RKO (cell line): ENCODE measurements around the gene SCMH1.
"Not testable (repeated sequence)": the region's sequence is repeated elsewhere in the genome, so short reads cannot be mapped to it uniquely, and the experiment has no call there.

Experiments used
- DNase-seq: peaks from one replicate; pipeline ENCODE4 v3.0.0-alpha.2; 2016; ENCODE audit warnings: low spot score

SCMH1 gene

DNA sequence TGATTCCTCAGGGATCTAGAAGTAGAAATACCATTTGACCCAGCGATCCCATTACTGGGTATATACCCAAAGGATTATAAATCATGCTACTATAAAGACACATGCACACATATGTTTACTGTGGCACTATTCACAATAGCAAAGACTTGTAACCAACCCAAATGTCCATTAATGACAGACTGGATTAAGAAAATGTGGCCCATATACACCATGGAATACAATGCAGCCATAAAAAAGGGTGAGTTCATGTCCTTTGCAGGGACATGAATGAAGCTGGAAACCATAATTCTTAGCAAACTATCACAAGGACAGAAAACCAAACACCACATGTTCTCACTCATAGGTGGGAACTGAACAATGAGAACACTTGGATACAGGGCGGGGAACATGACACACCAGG lies 30.5 kb downstream of the SCMH1 start:
- DNase-seq = not testable (repeated sequence)

DNA sequence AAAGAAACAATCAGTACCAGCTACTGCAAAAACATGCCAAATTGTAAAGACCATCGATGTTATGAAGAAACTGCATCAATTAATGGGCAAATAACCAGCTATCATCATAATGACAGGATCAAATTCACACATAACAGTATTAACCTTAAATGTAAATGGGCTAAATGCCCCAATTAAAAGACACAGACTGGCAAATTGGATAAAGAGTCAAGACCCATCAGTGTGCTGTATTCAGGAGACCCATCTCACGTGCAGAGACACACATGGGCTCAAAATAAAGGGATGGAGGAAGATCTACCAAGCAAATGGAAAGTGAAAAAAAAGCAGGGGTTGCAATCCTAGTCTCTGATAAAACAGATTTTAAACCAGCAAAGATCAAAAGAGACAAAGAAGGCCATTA lies 35.1 kb downstream of the SCMH1 start:
- DNase-seq = not testable (repeated sequence)

DNA sequence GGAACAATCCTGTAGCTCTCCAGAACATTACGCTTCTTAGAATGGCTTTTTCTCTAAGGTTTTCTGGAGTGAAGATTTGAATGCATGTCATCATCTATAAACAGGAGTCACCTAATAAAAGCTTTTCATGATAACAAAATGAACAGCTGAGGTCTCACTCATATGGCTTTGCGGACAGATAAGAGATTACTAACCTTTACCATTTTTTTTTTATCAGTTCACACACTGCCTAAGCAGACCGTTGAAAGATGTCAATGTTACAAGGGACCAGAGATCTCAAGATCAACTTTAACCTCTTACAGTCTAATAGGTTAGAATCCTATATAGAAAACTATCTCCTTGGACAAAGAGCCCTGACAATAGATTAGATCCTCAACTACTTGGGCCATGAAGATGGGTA lies 41.4 kb downstream of the SCMH1 start:
- no peak for DNase-seq

DNA sequence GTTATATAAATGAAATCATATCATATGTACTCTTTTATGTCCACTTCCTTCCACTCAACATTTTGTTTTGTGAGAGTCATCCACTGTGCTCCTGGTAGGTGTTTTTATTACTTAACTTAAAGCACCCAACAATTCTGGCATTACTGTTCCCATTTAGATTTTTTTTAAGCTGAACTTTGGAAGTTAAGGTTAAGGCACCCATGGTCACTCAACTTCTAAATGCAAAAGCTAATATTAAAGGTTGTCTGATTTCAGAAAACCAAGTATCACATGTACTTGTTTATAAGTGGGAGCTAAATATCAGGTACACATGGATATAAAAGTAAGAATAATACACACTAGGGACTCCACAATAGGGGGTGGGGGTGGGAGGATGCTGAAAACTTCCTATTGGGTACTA lies 42.7 kb downstream of the SCMH1 start:
- no peak for DNase-seq

DNA sequence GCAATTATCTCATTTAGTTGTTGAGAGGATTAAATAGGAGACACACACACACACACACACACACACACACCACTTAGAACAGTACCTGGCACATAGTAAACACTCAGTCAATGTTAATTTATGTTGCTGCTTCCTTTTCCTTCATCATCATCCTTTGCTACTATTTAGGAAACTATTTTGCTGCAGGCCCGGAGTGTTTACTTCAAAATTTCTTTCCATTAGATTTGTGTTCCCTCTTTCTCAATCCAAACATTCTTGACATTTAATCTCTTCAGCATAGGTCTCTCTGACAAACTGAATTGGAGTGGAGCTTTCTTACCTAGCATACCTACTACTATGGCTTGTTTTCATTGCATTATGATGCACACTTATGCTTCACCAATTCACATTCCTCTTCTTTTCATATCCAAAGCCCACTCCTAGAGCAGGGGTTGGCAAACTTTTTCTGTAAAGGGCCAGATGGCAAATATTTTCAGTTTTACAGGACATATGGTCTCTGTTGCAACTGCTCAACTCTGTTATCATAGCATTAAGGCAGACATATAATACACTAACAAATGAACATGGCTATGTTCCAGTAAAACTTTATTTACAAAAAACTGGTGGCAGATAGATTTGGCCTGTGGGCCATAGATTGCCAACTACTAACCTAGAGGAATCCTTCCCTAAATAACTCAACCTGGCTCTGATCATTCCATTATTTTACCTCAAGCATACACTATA lies 49.5 kb downstream of the SCMH1 start:
- no peak for DNase-seq

DNA sequence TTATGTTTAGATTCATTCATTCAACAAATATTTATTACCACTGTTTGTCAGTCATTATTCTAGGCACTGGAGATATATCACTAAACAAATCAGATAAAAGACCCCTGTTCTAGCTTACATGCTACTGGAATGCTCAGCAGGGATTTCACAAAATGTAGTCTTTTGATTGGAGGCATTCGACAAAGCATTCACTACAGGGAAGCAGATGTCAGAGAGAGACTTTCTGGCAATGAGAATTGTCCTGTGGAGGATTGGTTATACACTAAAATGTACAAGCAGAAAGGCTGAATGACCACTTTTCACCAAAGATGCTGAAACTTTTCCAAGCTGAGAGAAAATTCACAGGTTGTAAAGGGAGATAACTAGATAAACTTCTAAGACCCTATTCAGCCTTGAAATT lies 57.7 kb downstream of the SCMH1 start:
- DNase-seq = no peak

DNA sequence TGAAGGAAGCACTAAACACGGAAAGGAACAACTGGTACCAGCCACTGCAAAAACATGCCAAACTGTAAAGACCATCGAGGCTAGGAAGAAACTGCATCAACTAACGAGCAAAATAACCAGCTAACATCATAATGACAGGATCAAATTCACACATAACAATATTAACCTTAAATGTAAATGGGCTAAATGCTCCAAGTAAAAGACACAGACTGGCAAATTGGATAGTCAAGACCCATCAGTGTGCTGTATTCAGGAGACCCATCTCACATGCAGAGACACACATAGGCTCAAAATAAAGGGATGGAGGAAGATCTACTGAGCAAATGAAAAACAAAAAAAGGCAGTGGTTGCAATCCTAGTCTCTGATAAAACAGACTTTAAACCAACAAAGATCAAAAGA lies 63.9 kb downstream of the SCMH1 start:
- DNase-seq = not testable (repeated sequence)

DNA sequence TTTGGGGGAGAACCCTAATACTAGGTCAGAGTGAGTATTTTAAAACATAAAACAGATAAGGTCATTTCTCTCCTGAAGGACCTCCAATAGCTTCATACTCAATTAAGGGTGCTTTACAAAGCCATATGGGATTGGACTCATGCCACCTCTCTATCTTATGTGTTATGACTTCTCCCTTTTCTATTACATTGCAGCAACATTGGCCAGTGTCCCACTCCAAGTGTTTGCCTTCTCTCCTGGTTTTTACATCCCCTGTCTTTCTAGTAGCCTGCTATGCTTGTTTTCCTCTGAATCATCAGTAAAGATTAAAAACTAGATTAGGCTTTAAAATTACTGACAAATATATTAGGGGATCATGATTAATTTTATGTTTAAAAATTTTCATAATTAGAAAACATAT lies 66.6 kb downstream of the SCMH1 start:
- DNase-seq = no peak

DNA sequence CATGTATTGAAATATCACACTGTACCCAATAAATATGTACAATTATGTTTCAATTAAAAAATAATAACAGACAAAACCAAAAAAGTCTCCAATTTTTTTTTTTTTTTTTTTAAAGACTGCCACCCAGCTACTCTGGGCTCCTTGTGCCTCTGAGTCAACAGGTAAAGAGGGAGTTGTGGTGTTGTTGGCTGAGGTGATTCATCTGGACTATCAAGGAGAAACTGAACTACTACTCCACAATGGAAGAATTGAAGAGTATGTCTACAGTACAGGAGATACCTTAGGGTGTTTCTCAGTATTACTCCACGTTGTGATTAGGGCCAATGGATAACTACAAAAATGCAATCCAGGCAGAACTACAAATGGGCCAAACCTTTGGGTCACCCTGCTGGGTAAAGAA lies 67.9 kb downstream of the SCMH1 start:
- DNase-seq = no peak

DNA sequence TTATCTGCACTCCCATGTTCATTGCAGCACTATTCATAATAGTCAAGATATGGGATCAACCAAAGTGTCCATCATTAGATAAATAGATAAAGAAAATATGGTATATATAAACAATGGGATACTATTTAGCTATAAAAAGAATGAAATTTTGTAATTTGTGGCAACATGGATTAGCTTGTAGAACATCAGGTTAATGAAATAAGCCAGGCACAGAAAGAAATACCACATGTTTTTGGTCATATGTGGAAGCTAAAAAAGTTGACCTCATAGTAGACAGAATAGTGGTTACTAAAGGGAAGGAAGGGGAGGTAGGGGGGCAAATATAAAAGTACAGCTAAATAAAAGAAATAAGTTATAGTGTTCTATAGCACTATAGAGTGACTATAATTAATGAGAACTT lies 68.5 kb downstream of the SCMH1 start:
- DNase-seq = no peak

DNA sequence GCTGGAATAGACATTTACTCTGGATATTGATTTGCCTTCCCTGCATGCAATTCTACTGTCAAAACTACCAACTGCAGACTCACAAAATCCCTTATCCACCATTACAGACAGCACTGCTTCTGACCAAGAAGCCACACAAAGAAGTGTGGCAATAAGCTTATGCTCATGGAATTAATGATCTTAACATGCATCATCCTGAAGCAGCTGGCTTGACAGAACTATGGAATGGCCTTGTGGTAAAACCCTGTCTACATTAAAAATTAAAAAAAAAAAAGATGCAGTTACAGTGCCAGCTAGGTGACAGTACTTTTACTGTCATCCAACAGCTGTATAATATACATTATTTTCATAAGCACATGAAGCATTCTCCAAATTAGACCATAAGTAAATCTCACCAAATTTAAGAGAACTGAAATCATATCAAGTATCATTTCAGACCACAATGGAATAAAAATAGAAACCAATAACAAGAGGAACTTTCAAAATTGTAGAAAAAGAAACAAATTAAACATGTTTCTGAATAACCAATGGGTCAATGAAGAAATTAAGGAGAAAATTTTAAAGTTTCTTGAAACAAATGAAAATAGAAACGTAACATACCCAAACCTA lies 70.7 kb downstream of the SCMH1 start:
- DNase-seq = no peak

DNA sequence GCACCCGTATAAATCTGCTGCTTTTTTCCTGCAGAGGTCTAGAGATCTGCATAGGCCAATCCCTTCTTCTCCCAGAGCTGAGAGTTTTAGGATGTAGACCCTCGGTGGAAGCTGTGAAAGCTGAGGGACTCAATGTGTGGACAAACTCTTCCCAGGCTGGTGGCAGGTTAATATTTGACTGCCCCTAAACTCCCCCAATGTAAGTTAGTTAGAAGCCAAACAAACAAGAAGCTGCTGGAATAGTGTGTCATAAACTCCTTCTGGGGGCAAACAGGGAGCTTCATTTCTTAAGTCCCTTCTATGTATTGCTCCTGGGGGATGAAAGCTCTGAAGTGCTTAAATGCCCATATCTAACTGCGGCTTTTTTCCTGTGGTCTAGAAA lies 72.3 kb downstream of the SCMH1 start:
- DNase-seq = no peak

DNA sequence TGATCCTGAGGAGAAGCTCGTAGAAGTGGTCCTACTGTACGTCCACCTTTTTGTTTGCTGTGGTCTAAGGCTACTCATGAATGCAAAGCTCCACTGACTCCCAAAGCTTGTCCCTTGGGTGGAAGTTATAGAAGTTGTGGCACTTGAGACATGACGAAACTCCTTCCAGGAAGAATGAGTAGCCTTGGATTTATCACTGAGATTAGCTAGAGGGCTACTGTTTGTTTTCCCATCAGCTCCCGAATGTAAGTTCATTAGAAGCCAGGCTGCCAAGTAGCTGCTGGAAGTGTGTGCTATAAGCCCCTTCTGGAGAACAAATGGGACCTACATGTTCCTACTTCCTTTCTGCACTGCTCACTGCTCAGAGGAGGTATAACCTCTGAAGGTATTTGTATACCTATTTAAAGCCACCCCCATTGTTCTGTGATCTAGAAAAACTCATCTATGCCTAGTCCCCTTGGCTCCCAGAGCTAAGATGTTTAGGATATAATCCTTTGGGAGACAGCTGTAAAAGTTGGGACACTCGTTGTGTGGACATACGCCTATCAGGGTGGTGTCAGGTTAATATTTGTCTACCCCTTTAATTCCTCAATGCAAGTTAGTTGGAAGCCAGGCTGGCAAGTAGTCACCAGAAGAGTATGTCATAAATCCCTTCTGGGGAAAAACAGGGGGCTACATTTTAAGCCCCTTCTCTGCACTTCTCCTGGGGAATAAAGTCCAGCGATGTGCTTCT lies 72.9 kb downstream of the SCMH1 start:
- DNase-seq = no peak

DNA sequence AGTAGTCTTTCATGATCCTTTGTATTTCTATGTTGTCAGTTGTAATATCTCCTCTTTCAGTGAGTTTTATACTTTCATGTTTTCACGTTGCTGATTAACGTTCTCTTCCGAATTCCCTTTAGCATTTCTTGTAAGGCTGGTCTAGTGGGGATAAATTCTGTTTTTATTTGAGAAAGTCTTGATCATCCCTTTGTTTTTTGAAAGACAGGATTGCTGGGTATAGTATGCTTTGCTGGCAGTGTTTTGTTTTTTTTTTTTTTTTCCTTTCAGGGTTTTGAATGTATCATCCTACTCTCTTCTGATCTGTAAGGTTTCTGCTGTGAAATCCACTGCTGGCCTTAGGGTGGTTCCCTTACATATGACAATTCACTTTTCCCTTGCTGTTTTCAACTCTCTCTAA lies 74.4 kb downstream of the SCMH1 start:
- no peak for DNase-seq

DNA sequence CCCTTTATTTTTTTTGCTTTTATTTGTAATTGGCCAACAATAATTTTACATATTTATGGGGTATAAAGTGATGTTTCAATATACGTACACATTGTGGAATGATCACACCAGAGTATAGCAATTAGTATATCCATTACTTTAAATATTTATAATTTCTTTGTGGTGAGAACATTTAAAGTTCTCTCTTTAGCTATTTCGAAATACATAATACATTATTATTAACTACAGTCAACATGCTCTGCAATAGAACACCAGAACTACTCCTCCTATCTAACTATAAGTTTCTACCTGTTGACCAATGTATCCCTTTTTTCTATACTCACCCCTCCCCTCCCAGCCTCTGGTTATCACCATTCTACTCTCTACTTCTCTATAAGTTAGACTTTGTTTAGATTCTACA lies 77.4 kb downstream of the SCMH1 start:
- DNase-seq = no peak

DNA sequence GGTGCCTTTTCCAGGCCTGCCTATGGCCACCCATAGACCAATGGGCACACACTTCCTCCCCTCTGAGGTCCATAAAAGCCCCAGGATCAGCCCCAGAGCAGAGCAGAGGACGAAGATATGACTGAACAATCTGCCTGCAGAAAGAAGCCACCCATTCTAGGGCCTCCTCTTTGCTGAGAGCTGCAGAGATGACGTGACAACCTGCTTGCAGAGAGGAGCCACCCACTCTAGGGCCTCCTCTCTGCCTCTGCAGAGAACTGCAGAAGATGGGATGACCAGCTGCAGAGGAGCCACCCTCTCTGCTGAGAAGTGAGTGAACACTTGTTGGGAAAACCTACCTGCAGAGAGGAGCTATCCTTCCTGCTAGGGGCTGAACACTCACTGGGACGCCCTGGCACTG lies 79.7 kb downstream of the SCMH1 start:
- DNase-seq = no peak

DNA sequence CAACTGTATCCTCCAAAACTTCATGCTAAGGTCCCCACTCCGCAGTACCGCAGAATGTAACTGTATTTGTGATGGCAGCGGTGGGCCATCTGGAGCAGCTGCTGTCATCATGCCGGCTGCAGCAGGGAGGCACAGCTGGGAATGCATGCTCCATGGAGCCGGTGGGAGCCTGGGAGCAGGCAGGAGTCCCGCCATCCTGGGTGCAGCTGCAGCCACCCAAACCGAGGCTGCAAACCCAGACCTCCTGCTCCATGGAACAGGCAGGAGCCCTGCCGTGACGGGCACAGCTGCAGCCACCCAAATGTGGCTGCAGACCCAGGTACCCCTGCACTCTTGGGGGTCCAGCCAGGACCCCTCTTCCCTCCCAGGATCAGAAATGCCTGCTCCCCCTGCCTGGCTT lies 80.3 kb downstream of the SCMH1 start:
- no peak for DNase-seq

DNA sequence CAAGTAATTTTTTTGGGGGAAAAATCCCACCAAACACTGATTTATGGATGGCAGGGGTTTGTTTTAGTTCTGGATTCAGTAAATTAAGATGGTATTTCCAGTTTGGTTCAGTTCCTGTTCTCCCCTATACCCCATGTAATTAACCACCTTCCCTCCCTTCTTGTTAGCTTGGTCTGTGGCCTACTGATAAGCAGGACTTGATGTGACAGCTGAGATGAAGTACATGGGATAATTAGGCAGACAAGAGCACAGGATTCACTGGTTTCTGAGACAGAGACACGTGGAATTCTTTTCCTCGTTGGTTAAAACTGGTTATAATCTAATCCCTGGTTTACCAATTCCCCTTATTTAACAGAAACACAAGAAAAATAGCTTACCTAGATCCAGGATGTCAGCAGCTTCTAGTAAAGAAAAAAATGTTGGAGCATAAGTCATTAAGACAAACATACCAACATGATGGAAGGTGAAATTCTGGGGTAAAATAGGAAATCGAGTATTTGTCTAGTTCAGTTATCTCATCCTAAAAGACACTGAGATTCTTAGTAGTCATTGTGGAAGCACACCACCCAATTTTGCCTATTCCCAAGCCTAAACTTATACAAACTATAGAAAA lies 81.5 kb downstream of the SCMH1 start:
- DNase-seq = no peak

DNA sequence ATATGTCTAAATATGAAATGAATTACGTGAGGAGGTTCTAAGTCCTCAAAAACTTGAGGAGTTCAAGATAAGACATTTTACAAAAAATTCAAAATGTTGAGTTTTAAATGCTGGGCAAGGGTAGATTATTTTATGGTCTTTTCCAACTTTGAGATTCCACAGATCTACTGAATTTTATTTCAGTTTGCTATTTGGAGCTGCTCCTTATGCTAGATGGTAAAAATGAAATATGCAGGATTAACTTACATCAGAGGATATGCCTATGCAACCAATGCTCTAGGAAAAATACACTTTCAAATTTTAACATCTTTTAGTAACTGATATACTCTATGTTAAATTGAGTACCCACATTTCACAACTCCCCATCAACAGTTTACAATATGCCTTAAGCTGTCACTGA lies 83.1 kb downstream of the SCMH1 start:
- DNase-seq = no peak

DNA sequence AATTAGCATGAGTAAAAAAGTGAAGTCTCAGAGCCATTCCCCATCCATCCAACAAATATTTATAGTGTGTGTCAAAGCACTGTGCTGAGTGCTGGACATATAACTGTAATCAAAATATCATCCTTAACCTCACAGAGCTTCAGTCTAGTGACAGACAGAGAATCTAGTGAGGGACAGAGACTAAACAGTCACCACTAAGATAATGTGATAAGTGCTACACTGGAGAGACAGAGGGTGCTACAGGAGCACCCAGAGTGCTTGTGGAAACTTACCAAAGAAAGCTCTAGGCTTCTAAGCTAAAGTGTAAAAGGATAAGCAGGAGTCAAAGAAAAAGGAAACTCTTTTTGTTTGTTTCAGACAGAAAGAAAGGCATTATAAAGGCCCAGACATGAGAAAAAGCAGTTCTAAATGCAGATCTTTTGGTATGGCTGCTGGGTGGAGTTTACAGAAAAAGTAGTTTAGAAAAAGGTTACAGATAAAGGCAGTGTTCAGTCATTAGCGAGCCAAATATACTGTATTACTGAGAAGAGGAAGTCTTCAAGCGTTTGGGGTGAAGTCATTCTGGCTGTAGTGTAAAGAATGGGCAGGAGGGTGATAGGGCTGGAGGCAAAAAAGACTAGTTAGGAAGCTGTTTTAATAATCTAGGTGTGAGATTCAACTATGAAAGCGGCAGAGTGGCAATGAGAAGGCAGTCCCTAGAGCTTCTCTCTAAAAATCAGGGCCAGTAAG lies 83.8 kb downstream of the SCMH1 start:
- no peak for DNase-seq

DNA sequence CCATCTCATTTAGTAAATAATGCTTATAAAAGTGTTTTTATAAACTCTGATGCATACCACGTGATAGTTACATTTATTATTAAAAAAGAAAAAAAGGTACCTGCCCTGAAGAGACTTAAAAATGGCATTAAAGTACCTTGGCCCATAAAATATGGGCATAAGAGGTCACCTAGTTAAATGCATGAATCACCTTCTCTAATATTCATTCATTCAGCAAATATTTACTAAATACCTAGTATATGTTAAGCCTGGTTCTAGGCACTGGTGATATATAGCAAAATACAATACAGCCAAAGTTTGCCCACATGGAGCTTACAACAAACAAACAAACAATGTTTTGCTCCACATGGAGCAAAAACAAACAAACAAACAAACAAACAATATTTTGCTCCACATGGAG lies 87.0 kb downstream of the SCMH1 start:
- no peak for DNase-seq

DNA sequence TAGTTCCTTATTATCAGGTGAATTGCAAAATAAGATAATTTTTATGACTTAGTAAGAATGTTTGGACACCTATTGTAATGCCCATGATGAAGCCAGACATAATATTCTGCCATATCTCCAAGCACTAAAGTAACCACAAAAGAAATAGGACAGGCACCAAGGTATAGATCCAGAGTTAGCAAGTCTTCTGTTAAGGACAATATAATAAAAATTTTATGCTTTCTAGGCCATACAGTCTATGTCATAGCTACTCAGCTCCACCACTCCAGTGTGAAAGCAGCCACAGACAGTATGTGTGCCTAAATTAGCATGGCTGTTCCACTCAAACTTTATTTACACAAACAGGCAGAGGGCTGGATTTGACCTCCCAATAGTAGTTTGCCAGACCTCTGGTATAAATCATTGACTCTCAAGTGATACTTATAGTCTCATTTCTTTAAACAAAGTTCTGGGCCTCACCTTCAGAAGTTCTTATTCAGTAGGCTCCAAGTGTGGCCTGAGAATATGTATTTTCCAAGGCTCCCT lies 88.3 kb downstream of the SCMH1 start:
- DNase-seq = no peak
